SU-DHL-6 (cell line): ENCODE results near the gene DNMT3A.

Source experiments
- CTCF ChIP-seq: fragments of 200-600 bp; sonication (generic); IDR thresholded peaks from one replicate; pipeline ENCODE4 v1.5.1; 2017; ENCODE audit warnings: antibody characterized with exemption, mild to moderate bottlenecking, low read length, moderate library complexity; ENCODE audit not compliant: insufficient read depth, poor library complexity, severe bottlenecking
- EZH2phosphoT487 ChIP-seq: fragments of 200-600 bp; sonication (generic), shearing (Covaris generic); conservative IDR thresholded peaks from 2 replicates; pipeline ENCODE4 v1.6.1; 2018; ENCODE audit warnings: mild to moderate bottlenecking, antibody characterized with exemption, low read length, moderate library complexity, mixed read lengths

- no peak for TF ChIP-seq CTCF
- TF ChIP-seq EZH2phosphoT487: no peak
Observed at GRCh38 chr2:25367296-25367695, 25.6 kb upstream of the DNMT3A start.
